ENCODE measurements around the gene U2SURP. TPM values are rescaled to one million over a fixed set of nuclear protein-coding genes. Genes with fewer than 3 reads are reported as not detected.
A peak's percentile ranks its signal among the peaks of the same experiment; 100 is the strongest.
"Not testable (repeated sequence)": the region's sequence is repeated elsewhere in the genome, so short reads cannot be mapped to it uniquely, and the experiment has no call there.

U2SURP gene
- polyA plus RNA-seq, 10 donors: 62.9 to 105 (median 84.7) TPM

DNA sequence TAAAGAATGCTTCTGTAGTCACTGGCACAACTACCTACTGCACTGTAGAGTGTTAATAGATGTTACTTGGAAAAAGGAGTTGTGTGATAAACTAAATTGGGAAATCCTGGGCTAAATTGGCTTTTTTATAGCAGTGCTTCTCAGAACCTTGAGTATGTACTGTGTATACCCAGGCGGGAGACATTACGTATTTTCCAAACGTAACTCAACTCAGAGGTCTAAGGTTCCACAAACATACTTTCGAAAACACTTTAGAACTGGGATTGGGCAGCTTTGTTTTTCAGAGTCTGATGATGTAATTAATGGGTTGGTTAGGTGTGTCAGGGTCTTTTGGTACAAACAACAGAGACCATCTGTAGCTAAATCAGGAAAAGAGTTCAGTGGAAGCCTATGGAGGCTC, 64.7 kb downstream of the U2SURP start:
- no peak for DNase-seq

DNA sequence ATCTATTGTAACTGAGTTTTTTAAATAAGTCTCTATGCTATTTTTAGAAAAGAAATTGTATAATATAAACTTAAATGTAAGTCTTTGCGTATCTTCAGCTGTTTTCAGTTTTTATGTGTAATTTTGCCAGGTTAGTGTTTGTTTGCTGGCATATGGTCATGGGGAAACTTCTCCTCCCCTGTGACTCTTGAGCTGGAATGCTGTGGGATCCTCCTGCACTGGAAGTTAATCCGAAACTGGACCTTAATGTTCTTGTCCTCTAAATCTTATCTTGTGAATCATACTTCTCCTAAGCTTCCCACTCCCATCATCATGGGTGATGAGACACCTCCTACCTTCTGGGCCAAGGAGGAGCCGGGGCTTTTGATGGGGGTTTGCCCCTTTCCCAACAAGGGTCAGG, 65.8 kb downstream of the U2SURP start:
- peak in 1 of 3 donors; percentile 20 for DNase-seq

DNA sequence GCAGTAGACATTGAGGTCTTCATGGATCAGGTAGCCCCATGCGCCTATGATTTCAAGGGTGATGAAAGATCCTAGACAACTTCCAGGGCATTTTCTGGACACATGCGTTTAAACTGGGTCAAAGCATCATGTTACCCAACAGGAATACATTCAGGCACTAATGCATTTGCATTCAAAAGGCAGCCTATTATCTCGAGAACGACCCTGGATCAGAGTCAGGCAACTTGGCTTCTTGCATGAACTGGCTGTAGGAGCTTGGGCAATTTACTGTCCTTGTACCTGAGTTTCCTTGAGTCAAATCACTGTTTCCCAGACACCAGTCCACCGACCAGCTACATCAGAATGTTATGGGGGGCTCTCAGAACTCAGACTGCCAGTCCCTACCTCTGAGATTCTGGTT, 66.7 kb downstream of the U2SURP start:
- no peak for DNase-seq

DNA sequence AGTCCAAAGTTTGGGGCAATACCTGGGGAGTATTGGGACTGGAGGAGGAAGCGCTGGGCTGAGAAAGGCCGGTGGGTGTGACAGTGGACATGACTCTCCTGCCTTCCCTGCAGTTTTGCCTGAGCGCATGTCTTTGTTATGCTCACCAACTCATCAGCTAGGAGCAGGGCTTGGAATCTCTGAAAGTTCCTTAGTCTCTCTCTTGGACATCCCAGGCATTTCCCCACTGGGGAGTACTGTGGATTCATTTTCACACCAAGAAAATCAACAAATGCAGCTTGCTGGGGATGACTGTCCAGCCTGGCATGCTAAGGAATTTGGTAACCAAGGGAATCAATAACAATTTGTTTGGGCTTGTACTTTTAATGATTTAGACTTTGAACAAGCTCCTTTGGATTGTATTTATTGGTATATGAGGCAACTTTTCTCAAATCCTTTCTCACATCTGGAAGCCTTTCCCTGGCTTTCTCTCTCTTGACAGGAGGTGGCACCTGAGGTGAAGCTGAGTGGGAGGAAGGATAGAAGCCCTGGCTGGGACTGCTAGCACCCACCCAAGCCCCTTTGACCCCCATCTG, 69.7 kb downstream of the U2SURP start:
- peak in 1 of 3 donors; percentile 30 for DNase-seq

DNA sequence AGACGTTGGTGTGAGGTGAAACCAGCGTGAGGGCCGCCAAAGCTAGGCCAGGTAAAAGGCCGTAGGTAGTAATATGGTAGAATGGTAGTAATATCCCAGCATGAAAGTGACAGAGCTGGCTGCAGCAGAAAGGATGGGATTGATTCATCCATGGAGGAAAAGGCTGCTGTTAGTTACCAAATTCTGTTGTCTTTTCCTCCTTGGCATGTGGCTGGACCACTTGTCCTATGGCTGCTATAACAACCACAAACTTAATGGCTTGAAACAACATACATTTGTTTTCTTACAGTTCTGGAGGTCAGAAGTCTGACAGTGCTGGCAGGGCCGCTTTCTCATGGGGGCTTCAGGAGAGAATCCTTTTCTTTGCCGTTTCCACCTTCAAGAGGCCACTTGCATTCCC, 70.4 kb downstream of the U2SURP start:
- no peak for DNase-seq

DNA sequence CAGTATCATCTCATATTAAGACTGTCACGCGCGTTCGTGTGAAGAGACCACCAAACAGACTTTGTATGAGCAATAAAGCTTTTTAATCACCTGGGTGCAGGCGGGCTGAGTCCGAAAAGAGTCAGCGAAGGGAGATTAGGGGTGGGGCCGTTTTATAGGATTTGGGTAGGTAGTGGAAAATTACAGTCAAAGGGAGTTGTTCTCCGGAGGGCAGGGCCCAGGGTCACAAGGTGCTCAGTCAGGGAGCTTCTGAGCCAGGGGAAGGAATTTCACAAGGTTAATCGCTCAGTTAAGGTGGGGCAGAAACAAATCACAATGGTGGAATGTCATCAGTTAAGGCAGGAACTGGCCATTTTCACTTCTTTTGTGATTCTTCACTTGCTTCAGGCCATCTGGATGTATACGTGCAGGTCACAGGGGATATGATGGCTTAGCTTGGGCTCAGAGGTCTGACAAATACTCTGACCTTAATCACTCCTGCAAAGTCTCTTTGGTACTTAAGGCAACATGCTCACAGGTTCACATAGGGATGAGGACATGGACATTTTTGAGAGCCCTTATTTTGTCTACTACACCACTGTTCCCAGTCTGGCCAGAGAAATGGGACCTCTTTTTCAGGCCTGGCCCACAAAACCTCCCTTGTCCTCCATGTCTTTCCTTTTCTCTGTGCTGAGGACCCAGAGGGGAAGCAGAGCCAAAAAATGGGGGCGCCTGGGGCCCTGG, 71.1 kb downstream of the U2SURP start:
- not testable (repeated sequence) for DNase-seq

DNA sequence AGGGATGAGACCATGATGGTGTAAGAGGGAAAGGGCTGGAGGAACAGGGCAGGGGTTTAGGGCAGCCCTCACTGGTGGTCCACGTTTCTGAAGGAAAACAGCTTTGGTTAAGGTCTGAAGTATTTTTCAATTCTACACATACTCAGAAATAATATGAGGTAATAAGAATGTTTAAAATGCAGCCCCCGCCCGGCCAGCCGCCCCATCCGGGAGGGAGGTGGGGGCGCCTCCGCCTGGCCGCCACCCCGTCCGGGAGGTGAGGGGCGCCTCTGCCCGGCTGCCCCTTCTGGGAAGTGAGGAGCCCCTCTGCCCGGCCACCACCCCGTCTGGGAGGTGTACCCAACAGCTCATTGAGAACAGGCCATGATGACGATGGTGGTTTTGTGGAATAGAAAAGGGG, 72.2 kb downstream of the U2SURP start:
- DNase-seq: not testable (repeated sequence)

DNA sequence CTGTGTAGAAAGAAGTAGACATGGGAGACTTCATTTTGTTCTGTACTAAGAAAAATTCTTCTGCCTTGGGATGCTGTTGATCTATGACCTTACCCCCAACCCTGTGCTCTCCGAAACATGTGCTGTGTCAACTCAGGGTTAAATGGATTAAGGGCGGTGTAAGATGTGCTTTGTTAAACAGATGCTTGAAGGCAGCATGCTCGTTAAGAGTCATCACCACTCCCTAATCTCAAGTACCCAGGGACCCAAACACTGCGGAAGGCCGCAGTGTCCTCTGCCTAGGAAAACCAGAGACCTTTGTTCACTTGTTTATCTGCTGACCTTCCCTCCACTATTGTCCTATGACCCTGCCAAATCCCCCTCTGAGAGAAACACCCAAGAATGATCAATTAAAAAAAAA, 72.6 kb downstream of the U2SURP start:
- DNase-seq: not testable (repeated sequence)

DNA sequence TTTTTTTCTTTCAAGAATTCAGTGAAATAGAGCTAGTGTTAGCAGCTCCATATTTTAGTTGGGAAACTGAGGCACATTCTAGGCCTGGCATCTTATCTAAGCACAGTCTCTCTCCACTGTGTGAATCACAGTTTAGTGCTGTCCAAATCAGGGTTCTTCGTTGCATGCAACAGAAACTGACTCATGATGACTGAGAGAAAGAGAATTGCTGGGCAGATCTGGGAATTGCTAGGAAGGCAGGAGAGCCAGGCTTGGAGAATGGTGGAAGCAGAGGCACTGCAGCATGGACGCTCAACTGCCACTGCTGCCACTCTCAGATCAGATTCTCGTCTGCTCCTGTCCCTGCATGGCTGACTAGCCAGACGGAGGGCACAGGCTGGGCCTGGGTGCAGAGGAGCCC, 77.5 kb downstream of the U2SURP start:
- no peak for DNase-seq

DNA sequence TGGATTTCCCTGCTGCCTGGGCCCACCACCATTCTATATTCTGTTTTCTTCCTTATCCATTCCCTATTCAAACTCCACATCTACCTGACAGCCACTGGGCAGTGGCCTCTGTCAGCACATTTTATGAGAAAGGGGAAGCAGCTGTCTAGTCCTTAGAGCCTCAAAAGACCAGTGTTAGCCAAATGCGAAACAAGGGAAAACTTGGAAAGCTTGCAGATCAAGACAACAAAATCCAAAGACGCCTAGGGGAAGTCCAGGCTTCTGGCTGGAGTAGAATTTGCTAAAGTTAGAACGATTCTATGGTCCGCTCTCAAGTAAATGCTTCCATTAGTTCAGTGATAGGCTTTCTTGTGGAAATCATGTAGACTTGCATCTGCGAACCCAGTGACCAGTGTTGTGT, 78.8 kb downstream of the U2SURP start:
- DNase-seq: peak in 1 of 3 donors; percentile 66

DNA sequence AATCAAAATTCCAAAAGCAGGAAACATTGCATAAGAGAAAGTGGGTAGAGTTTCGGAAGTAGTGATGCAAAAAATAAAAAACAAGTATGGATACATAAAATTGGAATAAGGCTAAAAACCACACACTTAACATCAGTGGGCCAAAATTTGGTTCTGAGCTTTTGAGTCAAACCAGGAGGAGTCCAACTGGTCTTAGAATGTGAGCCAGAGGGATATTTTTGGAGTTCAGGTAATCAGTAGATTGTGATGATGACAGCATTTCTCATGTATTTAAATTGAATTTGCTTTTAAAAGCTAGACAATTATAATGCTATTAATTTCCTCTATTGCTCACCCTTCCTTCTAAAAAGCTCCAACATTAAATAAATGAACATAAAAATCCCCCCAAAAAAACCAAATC, 80.0 kb downstream of the U2SURP start:
- no peak for DNase-seq

DNA sequence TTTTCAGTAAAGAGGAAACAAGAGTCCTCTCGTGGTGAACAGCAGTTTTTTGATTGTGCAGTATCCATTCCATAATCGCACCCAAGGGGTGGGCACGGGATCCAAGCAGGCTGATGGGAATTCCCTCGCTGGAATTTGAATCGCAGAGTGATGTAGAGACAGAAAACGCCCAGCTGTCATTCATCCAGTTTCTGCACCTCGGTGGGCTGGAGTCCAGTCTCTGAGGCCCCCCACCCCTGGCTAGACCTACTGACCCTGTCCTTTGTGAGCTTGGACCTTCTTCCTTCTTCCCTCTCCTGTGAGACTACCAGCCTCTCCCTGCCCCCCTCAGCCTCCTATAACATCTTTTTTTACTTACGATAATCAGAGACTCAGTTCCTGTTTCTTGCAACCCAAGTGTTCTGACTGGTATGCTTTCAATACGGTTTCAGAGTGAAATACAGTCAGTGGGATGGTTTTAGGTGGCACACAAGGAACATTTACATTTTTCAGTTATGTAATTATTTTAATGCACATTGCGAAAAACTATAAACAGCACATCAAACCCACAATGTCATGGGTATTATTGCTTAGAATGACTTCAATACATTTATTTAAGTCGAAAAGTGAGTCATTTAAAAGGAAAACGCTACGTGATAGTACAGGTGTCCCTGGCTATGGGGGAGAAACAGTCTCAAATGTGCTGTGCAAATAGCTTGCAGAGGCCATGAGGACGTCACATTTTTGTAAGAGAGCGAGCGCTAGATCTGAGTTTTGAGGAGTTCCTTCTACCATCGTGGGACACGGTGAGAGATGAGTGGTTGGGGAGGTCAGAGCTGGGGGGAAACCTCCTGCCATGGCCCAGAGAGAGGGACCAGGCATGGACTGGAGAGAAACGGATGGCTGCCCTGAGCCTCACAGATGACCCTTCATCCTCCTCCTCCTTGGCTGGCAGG, 80.7 kb downstream of the U2SURP start:
- no peak for DNase-seq

DNA sequence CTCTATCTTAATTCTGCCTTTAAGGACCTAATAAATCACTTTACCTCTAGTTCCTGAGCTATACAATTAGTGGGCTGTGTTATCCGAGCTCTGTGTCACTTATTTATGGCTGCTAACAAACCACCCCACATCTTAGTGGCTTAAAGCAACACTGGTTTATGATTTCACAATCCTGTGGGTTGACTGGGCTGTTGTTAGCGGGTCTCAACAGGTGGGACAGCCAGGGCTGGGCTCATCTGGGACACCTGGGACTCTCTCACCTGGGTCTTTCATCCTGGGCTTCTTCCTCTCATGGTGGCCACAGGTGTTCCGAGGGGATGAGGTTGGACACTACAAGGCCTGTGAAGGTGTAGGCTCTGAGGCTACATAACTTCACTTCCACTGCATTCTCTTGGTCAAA, 82.4 kb downstream of the U2SURP start:
- no peak for DNase-seq

DNA sequence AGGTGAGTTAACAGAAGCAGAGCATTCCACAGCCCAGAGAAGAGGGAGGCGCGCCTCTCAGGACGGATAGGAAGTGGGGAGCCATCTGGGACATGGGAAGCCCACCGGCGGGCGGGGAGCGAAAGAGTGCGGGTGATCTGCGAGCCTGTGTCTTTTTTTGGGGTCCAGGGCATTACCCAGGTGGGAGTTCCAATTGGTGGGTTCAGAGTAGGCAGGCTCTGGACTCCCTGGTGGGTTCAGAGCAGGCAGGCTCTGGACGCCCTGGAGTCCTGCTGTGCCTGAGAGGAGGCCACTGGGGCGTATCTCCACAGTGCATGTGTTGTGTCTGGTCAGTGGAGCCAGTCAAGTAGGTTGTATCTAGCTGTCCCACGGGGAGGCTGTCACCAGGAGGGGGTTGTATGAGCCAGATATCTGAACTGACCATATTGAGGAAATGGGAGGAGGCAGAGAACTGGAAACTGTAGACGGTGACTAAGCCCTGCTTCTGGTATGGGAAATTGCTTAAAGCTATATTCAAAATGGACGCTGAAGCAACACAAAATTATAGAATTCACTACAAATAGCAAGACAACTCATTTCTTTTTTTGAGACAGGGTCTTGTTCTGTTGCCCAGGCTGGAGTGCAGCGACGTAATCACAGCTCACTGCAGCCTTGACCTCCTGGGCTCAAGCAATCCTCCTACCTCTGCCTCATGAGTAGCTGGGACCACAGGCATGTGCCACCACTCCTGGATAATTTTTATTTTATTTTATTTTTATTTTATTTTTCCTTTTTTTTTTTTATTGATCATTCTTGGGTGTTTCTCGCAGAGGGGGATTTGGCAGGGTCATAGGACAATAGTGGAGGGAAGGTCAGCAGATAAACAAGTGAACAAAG, 83.7 kb downstream of the U2SURP start:
- DNase-seq: peak in 1 of 3 donors; percentile 37

DNA sequence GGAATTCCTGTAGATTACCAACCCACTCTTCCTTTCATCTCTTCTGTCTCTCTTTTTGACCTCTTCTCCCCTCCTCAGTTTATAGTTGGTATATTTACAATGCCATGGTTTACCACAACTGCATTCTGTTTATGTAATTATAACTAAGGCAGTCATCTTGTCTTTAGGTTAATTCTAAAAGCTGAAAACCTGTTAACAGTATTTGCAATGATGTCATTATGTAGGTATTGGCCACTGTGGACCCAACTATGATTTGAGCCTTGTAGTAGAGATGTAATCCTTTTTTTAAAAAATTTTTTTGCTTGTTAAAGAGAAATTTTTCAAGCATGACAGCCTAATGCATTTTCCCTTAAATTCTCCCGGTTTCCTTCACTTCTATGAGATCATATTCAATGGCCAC, 87.5 kb downstream of the U2SURP start:
- no peak for DNase-seq

DNA sequence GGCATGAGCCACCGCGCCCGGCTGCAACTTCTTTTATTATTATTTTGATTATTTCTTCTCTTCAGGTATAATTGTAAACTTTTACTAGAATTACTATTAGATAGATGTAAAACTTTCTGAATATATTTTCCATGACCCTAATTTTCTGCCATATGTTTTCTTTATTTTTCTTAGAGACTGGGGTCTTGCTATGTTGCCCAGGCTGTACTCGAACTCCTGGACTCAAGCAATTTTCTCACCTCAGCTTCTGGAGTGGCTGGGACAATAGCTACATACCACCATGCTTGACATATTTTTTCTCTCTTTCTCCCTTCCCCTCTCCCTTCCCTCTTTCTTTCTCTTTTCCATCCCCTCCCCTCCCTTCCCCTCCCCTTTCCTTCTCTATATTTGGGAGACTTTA, 88.6 kb downstream of the U2SURP start:
- no peak for DNase-seq

DNA sequence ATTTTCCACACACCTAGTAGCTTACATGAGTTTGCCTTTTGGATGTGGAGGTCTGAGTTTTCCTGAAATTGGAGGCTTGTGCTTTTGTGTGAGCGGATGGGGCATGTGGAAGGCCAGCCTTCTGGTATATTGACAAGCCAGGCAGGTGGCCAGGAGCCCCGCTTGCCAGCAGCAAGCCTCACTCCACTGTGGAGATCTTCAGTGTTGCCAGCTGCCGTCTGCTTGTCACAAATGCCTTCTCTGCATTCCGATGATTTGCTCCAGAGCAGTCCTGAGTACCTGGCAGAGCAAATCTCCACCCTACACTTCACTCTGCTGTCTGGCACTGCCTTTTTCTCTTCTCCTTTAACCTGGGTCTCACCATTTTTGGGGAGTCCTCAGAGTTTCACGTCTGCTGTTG, 89.1 kb downstream of the U2SURP start:
- DNase-seq: peak; percentile 47 to 55 (median 47)

DNA sequence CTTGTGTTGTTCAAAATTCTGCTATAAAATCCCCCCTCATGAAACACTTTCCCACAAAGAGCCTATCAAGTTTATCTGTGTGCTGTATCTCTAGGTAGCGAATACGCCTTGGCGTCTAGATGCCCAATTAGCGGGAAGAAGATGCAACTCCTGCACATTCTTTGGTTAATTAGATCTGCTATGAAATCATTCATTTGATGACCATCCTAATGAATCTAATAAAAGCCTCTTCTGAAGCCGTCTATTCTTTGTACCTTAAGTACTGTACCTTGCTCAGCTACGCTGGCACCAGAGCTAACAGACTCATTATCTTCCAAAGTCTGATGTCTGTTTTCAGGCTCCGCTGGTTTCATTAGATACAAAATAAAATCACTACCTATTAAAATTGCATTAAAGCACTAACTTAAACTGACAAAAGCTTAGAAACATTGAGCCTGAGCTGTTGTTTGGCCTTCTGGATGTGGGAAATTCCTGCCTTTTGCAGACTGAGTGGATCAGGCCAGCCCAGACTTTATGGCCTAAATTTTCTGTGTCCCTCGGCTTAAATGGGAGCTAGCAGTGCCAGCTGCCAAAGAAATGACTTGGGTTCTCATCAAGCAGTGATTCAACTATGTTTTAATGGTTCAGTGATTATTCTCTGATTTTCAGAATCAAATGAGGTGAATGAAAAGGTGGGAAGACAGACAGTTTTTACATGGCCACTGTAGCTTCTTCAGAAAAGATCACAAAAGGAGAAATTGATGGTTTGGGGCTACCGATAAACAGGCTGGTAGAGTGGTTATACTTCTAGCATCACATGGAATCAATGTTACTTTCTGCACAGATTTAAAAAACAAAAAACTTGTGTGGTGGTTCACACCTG, 89.8 kb downstream of the U2SURP start:
- no peak for DNase-seq

DNA sequence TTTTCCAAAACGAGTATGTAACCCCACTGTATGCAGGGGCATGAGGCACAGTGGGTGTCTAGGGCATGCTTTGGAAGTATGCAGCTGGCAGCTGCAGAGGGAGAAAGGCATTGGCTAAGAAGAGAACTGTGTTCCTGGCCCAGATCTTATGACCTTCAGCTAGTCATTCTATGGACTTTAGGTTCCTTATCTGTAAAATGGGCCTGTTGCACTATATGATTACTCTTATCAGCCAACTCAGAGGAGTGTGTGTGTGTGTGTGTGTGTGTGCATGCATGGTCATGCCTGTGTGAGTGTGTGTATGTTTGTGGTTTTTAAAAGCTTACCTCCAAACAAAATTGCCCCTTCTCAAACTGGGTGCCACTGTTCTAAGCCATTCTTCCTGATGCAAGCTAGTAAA, 90.8 kb downstream of the U2SURP start:
- DNase-seq: no peak

DNA sequence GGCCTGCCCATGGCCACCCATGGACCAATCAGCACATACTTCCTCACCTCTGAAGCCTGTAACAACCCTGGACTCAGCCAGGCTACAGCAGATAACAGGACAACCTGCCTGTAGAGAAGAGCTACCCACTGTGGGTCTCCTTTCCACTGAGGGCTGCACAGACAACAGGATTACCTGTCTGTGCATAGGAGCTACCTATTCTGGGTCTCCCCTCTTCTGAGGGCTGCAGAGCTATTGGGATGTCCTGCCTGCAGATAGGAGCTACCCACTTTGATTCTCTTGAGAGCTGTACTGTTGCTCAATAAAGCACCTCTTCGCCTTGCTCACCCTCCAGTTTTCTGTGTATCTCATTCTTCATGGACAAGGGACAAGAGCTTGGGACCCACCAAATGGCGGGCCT, 94.4 kb downstream of the U2SURP start:
- no peak for DNase-seq
